ENCODE data around the gene LGALS3BP. TPM values are rescaled to one million over a fixed set of nuclear protein-coding genes. Genes with fewer than 3 reads are reported as not detected.

The LGALS3BP gene
- total and polyA plus RNA-seq, 2 of the 4 experiments (the other 2 are of a cell fraction) = 33.7 to 273 TPM

- H3K79me1 ChIP-seq (ENCODE audit: low read depth in 1 of 2, low read length in 2 of 2) = peaks cover 0 to 20% of the 10 kb centered on the region in 2 experiments; a peak in 2 of 4 replicates
- POLR2A ChIA-PET (ENCODE audit: unreplicated experiment) = interaction anchor here (0.6 kb wide), 1 partner anchor 11 kb away, joined by 4 read pairs; no protein-coding TSS in a partner anchor
- in situ Hi-C loops (cut with MboI; ENCODE audit: low sequenced_read_pairs) = no loop called here
- H3K27ac ChIP-seq (ENCODE audit: insufficient read depth, low read length) = peak overlapping the region; percentile 78
- CTCF ChIA-PET = no interaction called here
- H2BK15ac ChIP-seq (ENCODE audit: low read depth, low read length) = peak overlapping the region; percentile 96; the same call in 2 of the 3 replicates
- H2BK5ac ChIP-seq (ENCODE audit: low read depth, low read length, poor library complexity, severe bottlenecking) = peak overlapping the region; percentile 92
- H3K9ac ChIP-seq (ENCODE audit: low read depth, low read length) = peak overlapping the region; percentile 49
- peak overlapping the region; percentile 99 for H2AK9ac ChIP-seq (replicated peaks; ENCODE audit: low read depth, low read length, poor library complexity)
- no peaks in the 10 kb centered on the region for H3K9me3 ChIP-seq (ENCODE audit: control insufficient read depth, insufficient read depth, low read length)
- H3K56ac ChIP-seq (ENCODE audit: extremely low read depth, insufficient read depth, low read length) = peak overlapping the region; percentile 77
- H2BK20ac ChIP-seq (ENCODE audit: low read depth, low read length) = peak overlapping the region; percentile 90
- dilution Hi-C loops (cut with HindIII; ENCODE audit: low sequenced_read_pairs, unreplicated experiment) = no loop called here
- peaks cover 20% of the 10 kb centered on the region for H3K9me1 ChIP-seq (ENCODE audit: insufficient read depth, low read length)
- peak overlapping the region; percentile 95 for H2BK120ac ChIP-seq (ENCODE audit: low read depth, low read length)
- DNase-seq (peak; percentile 99), ATAC-seq (ENCODE audit: low read depth) (peak; percentile 57)
- H4K91ac ChIP-seq (ENCODE audit: insufficient read depth, low read depth, low read length) = peak overlapping the region; percentile 95
- H3K18ac ChIP-seq (ENCODE audit: low read depth, low read length) = peak overlapping the region; percentile 80; the same call in 1 of the 2 replicates
- peak overlapping the region; percentile 24 for H3K4me2 ChIP-seq (ENCODE audit: low read depth, low read length)
- H4K20me1 ChIP-seq (ENCODE audit: insufficient read depth, low read length) = peaks cover 12% of the 10 kb centered on the region; the same call in 1 of the 2 replicates
- H3K4ac ChIP-seq (ENCODE audit: low read depth, low read length) = peak overlapping the region; percentile 99
- intact Hi-C loops (cut with micrococcal nuclease) = loop anchor here (2.0 kb wide), 2 partner anchors 35 to 71 kb away; no protein-coding TSS in a partner anchor
- H3K4me1 ChIP-seq (ENCODE audit: control insufficient read depth, insufficient read depth, low read length) = peaks cover 37% of the 10 kb centered on the region
- H3K14ac ChIP-seq (replicated peaks; ENCODE audit: low read depth, low read length) = peak overlapping the region; percentile 85
- BruUV-seq (replicated peaks) = no TSS peak
- H4K8ac ChIP-seq (ENCODE audit: low read depth in 2 of 2, low read length in 2 of 2) = peak overlapping the region; percentile 51 to 93
- peak overlapping the region; percentile 81 for H2AFZ ChIP-seq (replicated peaks; ENCODE audit: low read length, poor library complexity)
- TF ChIP-seq NFE2L2 (IDR thresholded peaks at IDR 0.05; ENCODE audit: low read depth, low read length) (no peak), SMC3 (IDR thresholded peaks at IDR 0.05; ENCODE audit: low read depth, low read length) (peak; percentile 4; the same call in 1 of the 2 replicates), RFX5 (IDR thresholded peaks at IDR 0.05; ENCODE audit: low read depth, low read length) (no peak), MAZ (IDR thresholded peaks at IDR 0.05; ENCODE audit: borderline replicate concordance, low read depth, low read length) (peak; percentile 91), CEBPB (IDR thresholded peaks at IDR 0.05; ENCODE audit: low read depth, low read length) (peak; percentile 38), RCOR1 (IDR thresholded peaks at IDR 0.05; ENCODE audit: insufficient replicate concordance, low read length) (peak; percentile 77), BHLHE40 (IDR thresholded peaks at IDR 0.05; ENCODE audit: low read depth, low read length) (peak; percentile 15; the same call in 1 of the 2 replicates), POLR2A (IDR thresholded peaks at IDR 0.05; ENCODE audit: low read depth, low read length) (no peak; the same call in 1 of the 2 replicates), CTCF (conservative IDR thresholded peaks at IDR 0.05; ENCODE audit: low read depth, low read length) (no peak), CHD1 (IDR thresholded peaks at IDR 0.05; ENCODE audit: low read depth, low read length) (peak; percentile 86; the same call in 1 of the 2 replicates), MXI1 (IDR thresholded peaks at IDR 0.05; ENCODE audit: borderline replicate concordance, low read depth, low read length) (peak; percentile 32; the same call in 1 of the 2 replicates), FOS (IDR thresholded peaks at IDR 0.05; ENCODE audit: low read depth, low read length) (peak; percentile 98), RAD21 (IDR thresholded peaks at IDR 0.05; ENCODE audit: low read length) (no peak)
- H3K23ac ChIP-seq (ENCODE audit: low read depth, low read length) = peak overlapping the region; percentile 91; the same call in 1 of the 2 replicates
- H4K5ac ChIP-seq (ENCODE audit: low read depth, low read length) = peak overlapping the region; percentile 83
- peak overlapping the region; percentile 100 for H2AK5ac ChIP-seq (ENCODE audit: low read depth, low read length)
- WGBS, 2 experiments (ENCODE audit: extremely low coverage in 2 of 2, insufficient read length in 1 of 2) = 3% methylated on average over 12 of the region's 33 CpGs; no CpG with 5 or more reads in 1 of the 2 experiments
- no peak overlapping the region for H3K4me3 ChIP-seq (ENCODE audit: insufficient read depth, low read depth, low read length)
- H3K36me3 ChIP-seq (ENCODE audit: control insufficient read depth, insufficient read depth, low read length) = no peaks in the 10 kb centered on the region
- no peaks in the 10 kb centered on the region for H3K27me3 ChIP-seq (ENCODE audit: control insufficient read depth, insufficient read depth, low read length)
Observed at GRCh38 chr17:78935419-78936323, 44.1 kb downstream of the LGALS3BP start.
